Left ventricle myocardium inferior (tissue), 1 donor: ENCODE results near the gene EFNA3. TPM values are rescaled to one million over a fixed set of nuclear protein-coding genes. Genes with fewer than 3 reads are reported as not detected.
A peak's percentile ranks its signal among the peaks of the same experiment; 100 is the strongest.

ENCODE experiments used
- DNase-seq: peaks from one replicate; pipeline ENCODE4 v3.0.0-alpha.2; 2020
- H3K27ac ChIP-seq: fragments of 200-600 bp; replicated peaks from 2 replicates; pipeline ENCODE4 v1.8.0; 2021
- H3K27me3 ChIP-seq: fragments of 200-600 bp; 2 replicates; pipeline ENCODE4 v1.8.0; 2021; ENCODE audit warnings: low read depth
- H3K36me3 ChIP-seq: fragments of 200-600 bp; 2 replicates; pipeline ENCODE4 v1.8.0; 2021
- H3K4me1 ChIP-seq: fragments of 200-600 bp; 2 replicates; pipeline ENCODE4 v1.8.0; 2021
- H3K4me3 ChIP-seq: fragments of 200-600 bp; 2 replicates; pipeline ENCODE4 v1.8.0; 2021; ENCODE audit warnings: mild to moderate bottlenecking, moderate library complexity
- H3K9me3 ChIP-seq: fragments of 200-600 bp; replicated peaks from 2 replicates; pipeline ENCODE4 v1.8.0; 2021
- intact Hi-C: fragments of 100-400 bp; cut with micrococcal nuclease; formaldehyde crosslinking; loops from one replicate; pipeline ENCODE4 v1.11.0; 2022
- total RNA-seq: library from RNA; stranded (reverse); fragmentation: NEBNext Ultra II Directional; extraction: Animal tissue kit (Norgen Biotek cat#: 25700); gene quantifications from one replicate; pipeline ENCODE4 v1.2.1, GENCODE V29; 2021
- TF ChIP-seq, protein P1 (sequence below): fragments of 200-600 bp; IDR thresholded peaks from 2 replicates; pipeline ENCODE4 v1.8.0; 2021; ENCODE audit warnings: antibody characterized with exemption, mild to moderate bottlenecking, borderline replicate concordance
- donor health status: DM: no; HTN: yes; CAD: no; lungs with severe emphysema.

Gene EFNA3
- total RNA-seq, 1 donor from 2014 or later, result 0.71 TPM

DNA sequence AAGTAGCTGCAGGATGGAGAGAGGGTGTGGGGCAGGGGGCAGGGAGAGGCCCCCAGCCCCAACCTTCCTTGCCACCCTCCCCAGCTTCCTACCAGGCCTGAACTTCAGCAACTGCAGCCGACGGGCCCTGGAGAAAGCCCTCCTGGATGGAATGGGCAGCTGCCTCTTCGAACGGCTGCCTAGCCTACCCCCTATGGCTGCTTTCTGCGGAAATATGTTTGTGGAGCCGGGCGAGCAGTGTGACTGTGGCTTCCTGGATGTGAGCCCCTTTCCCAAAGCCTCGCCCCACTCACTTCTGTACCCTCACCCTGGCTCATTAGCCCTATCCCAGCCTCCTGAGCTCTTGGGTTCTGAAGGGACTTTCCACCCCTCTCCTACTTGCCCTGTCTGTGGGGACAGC is 21.5 kb upstream of the EFNA3 start:
- Histone ChIP-seq H3K27ac (no peak overlapping the region), H3K4me3 (no peak overlapping the region), H3K9me3 (no peaks in the 10 kb centered on the region), H3K36me3 (peaks cover 83% of the 10 kb centered on the region), H3K4me1 (peaks cover 57% of the 10 kb centered on the region), H3K27me3 (no peaks in the 10 kb centered on the region)
- TF ChIP-seq, protein P1, sequence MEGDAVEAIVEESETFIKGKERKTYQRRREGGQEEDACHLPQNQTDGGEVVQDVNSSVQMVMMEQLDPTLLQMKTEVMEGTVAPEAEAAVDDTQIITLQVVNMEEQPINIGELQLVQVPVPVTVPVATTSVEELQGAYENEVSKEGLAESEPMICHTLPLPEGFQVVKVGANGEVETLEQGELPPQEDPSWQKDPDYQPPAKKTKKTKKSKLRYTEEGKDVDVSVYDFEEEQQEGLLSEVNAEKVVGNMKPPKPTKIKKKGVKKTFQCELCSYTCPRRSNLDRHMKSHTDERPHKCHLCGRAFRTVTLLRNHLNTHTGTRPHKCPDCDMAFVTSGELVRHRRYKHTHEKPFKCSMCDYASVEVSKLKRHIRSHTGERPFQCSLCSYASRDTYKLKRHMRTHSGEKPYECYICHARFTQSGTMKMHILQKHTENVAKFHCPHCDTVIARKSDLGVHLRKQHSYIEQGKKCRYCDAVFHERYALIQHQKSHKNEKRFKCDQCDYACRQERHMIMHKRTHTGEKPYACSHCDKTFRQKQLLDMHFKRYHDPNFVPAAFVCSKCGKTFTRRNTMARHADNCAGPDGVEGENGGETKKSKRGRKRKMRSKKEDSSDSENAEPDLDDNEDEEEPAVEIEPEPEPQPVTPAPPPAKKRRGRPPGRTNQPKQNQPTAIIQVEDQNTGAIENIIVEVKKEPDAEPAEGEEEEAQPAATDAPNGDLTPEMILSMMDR, result no peak
- intact Hi-C loops, result no loop called here
- no peak for DNase-seq

DNA sequence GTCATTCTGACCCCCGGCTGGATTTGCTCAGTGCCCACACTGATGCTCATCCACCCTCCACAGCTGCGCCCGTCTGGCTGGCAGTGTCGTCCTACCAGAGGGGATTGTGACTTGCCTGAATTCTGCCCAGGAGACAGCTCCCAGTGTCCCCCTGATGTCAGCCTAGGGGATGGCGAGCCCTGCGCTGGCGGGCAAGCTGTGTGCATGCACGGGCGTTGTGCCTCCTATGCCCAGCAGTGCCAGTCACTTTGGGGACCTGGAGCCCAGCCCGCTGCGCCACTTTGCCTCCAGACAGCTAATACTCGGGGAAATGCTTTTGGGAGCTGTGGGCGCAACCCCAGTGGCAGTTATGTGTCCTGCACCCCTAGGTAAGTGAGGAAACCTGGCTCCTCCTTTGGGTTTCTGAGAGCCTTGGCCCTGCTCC is 20.8 kb upstream of the EFNA3 start:
- Histone ChIP-seq H3K27ac (no peak overlapping the region), H3K9me3 (no peaks in the 10 kb centered on the region), H3K27me3 (no peaks in the 10 kb centered on the region), H3K4me1 (peaks cover 57% of the 10 kb centered on the region), H3K36me3 (peaks cover 83% of the 10 kb centered on the region), H3K4me3 (no peak overlapping the region)
- intact Hi-C loops, result no loop called here
- TF ChIP-seq, protein P1, result peak; percentile 14
- DNase-seq, result no peak

DNA sequence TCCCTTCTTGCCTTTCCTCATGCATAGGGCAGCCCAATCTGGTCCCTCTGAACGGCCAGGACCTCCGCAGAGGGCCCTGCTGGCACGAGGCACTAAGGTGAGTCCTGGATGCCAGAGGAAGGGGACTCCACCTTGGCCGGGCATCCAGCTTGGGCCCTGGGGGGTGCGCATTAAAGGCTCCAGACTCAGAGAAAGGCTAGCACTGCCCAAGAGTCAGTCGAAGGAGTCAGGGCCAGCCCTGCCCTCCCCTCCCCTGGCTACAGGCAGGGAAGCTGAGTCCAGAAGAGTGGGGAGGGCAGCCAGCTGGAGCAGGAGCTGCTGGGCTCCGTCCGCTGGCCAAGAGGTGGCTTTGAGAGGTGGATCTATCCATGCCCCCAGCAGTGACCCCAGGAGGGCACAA is 17.9 kb upstream of the EFNA3 start:
- Histone ChIP-seq H3K4me3 (no peak overlapping the region), H3K9me3 (no peaks in the 10 kb centered on the region), H3K27ac (no peak overlapping the region), H3K4me1 (peaks cover 50% of the 10 kb centered on the region), H3K27me3 (no peaks in the 10 kb centered on the region), H3K36me3 (peaks cover 57% of the 10 kb centered on the region)
- intact Hi-C loops, result no loop called here
- TF ChIP-seq, protein P1, result no peak
- DNase-seq, result no peak

DNA sequence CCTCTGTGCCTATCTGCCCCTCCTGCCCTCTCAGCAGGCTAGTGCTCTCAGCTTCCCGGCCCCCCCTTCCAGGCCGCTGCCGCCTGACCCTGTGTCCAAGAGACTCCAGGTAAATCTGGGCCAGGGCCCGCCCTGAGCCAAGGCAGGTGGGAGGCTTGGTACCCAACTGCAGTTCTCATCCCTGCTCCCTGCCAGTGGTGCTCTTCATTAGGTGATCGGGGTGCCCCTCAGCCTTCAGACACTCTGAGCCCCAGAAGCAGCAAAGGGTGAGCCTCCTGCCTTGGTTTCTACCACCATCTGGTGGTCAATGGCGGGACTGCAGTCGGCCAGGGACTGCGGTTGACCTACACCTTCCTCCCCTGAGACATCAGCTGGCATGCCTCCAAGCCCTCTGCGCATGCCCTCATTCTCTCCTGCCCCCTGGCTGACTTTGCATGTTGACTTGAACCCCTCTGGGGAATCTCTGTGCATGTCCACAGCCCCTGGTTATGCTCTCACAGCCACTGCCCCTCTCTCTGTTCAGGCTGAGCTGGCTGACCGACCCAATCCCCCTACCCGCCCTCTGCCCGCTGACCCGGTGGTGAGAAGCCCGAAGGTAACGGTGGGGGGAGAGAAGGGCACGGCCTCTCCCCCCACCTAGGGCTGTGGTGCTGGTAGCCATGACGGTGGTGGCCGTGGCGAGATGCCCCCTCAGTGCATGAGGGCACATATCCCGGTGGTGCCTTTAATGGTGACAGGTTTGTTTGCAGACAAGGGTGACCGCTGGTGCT is 17.1 kb upstream of the EFNA3 start:
- Histone ChIP-seq H3K27ac (no peak overlapping the region), H3K27me3 (no peaks in the 10 kb centered on the region), H3K36me3 (peaks cover 48% of the 10 kb centered on the region), H3K4me3 (peak overlapping the region; percentile 81), H3K4me1 (peaks cover 50% of the 10 kb centered on the region), H3K9me3 (no peaks in the 10 kb centered on the region)
- intact Hi-C loops, result no loop called here
- TF ChIP-seq, protein P1, result peak; percentile 99
- DNase-seq, result peak; percentile 87

DNA sequence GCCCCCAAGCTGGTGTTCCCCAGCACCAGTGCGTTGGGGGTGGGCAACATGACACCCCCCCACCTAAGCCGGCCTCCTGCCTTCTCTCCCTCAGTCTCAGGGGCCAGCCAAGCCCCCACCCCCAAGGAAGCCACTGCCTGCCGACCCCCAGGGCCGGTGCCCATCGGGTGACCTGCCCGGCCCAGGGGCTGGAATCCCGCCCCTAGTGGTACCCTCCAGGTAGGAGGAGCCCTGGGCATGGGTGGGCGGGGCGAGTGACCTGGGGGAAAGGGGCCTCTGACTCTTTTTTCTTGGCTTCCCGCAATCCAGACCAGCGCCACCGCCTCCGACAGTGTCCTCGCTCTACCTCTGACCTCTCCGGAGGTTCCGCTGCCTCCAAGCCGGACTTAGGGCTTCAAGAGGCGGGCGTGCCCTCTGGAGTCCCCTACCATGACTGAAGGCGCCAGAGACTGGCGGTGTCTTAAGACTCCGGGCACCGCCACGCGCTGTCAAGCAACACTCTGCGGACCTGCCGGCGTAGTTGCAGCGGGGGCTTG is 16.4 kb upstream of the EFNA3 start:
- TF ChIP-seq, protein P1, result no peak
- Histone ChIP-seq H3K9me3 (no peaks in the 10 kb centered on the region), H3K4me3 (peak overlapping the region; percentile 81), H3K4me1 (peaks cover 50% of the 10 kb centered on the region), H3K36me3 (peaks cover 42% of the 10 kb centered on the region), H3K27me3 (no peaks in the 10 kb centered on the region), H3K27ac (no peak overlapping the region)
- intact Hi-C loops, result no loop called here
- no peak for DNase-seq
